ENCODE measurements around the gene ZCCHC9.

GRCh38 chr5:81317536-81317935 lies 16.1 kb downstream of the ZCCHC9 start:
- TF ChIP-seq CTCF (IDR thresholded peaks at IDR 0.05; ENCODE audit: insufficient read depth, low read depth, low read length) (no peak), EZH2 (IDR thresholded peaks at IDR 0.05; ENCODE audit: insufficient read depth, low read length) (no peak)

Measured in astrocyte (in vitro differentiated cells and primary cell).